HG03342 (cell line): ENCODE results near the gene ASMT.
"Not testable (repeated sequence)": the region's sequence is repeated elsewhere in the genome, so short reads cannot be mapped to it uniquely, and the experiment has no call there.

Experiments
- ATAC-seq: cut with Tn5 transposase; IDR thresholded peaks from one replicate; pipeline ENCODE4 v1.9.1; 2021; ENCODE audit warnings: mild to moderate bottlenecking, moderate library complexity; ENCODE audit not compliant: unreplicated experiment

The ASMT gene

GRCh38 chrX:1597345-1598020 is 17.4 kb upstream of the ASMT start:
- no peak for ATAC-seq

GRCh38 chrX:1598021-1598875 is 16.6 kb upstream of the ASMT start:
- no peak for ATAC-seq

- ATAC-seq: no peak
These were observed 15.7 kb upstream of the ASMT start for GRCh38 chrX:1598876-1599790.

- ATAC-seq: no peak
These were observed 15.0 kb upstream of the ASMT start for GRCh38 chrX:1599791-1600405.

DNA sequence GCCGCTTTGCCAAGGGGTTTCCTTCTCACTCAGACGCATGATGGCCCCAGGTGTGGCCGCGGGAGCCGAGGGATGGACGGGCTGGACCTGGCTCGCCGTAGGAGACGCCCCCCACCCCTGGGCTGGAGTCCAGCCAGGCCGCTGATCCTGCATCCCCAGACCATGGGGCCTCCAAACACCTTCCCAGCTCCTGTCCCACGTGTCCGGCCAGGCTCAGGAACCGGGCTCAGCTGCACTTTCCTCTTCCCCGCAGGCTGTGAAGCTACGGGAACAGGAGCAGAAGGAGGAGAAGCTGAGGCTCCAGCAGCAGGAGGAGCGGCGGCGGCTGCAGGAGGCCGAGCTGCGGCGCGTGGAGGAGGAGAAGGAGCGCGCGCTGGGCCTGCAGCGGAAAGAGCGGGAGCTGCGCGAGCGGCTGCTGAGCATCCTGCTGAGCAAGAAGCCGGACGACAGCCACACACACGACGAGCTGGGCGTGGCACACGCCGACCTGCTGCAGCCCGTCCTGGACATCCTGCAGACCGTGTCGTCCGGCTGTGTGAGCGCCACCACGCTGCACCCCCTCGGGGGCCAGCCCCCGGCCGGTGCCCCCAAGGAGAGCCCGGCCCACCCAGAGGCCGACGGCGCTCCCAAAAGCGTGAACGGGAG is 14.3 kb upstream of the ASMT start:
- ATAC-seq: no peak

GRCh38 chrX:1601051-1601767 is 13.7 kb upstream of the ASMT start:
- no peak for ATAC-seq

- no peak for ATAC-seq
These were observed 13.1 kb upstream of the ASMT start for GRCh38 chrX:1601768-1602085.

- no peak for ATAC-seq
These were observed 12.6 kb upstream of the ASMT start for GRCh38 chrX:1602299-1602698.

DNA sequence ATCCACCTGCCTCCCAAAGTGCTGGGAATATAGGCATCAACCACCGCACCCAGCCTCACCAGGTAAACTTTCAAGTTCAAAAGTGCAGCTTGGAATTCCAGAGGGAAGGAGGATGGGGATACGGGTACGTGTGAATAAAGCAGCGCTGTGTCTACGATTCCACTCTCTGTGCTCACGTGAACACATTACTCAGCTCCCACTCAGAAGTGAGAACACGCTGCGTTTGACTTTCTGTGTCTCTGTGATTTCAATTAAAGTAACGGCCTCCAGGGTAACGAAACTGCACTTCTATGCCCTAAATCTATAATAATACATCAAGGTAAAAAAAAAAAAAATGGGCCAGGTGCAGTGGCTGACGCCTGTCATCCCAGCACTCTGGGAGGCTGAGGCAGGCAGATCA is 8.4 kb upstream of the ASMT start:
- ATAC-seq: no peak

DNA sequence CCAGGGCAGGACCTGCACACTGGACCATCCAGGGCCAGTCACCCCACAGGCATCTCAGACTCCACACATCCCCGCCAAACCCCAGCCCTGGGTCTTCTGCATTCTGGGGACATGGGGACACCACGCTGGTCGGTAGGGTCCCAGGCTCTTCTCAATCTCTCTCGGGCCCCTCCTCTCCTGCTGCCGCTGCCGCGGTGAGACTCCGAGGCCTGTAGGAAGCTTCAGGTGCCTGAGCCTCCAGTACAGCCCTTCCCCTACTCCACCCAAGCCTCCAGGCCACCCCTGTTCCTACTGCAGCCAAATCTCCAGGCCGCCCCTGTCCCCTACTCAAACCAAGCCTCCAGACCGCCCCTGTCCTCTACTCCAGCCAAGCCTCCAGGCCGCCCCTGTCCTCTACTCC is 5.5 kb upstream of the ASMT start:
- ATAC-seq: no peak

DNA sequence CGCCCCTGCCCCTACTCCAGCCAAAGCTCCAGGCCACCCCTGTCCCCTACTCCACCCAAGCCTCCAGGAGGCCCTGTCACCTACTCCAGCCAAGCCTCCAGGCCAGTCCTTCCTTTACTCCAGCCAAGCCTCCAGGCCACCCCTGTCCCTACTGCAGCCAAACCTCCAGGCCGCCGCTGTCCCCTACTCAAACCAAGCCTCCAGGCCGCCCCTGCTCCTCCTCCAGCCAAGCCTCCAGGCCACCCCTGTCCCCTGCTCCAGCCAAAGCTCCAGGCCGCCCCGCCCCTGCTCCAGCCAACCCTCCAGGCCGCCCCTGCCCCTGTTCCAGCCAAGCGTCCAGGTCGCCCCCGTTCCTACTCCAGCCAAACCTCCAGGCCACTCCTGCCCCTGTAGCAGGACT is 5.1 kb upstream of the ASMT start:
- no peak for ATAC-seq

DNA sequence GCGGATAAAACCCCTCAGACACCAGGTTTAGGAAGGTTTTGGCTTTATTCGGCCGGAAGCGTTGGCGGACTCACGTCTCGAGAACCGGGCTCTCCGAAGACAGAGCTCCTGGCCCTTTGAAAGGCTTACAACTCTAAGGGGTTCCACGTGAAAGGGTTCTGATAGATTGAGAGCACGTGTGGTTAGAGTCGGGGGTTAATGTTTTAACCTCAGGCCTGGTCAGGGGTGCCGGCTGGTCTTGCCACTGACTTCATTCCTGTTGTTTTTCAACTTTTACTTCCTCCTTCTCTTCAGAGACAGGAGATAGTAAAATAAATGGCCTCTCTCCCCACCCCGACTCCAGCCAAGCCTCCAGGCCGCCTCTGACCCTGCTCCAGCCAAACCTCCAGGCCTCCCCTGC is 4.7 kb upstream of the ASMT start:
- no peak for ATAC-seq

DNA sequence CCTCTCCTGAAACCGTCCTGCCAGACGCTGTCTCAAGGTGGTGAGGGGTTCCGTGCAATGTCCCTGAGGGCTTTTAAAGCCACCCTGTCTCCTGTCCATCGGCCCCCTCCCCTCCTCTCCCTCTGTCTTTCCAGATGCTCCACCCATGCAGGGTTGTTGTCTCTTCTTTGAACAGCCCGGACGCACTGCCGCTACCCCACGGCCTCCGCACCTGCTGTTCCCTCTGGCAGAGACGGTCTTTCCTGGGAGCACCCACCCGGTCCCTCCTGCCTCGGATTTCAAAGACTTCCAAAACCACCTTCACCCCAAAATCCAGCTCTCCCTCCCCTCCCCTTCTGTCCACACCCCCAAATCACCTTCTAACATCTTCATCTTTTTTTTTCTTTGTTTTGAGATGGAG is 4.1 kb upstream of the ASMT start:
- ATAC-seq: no peak

DNA sequence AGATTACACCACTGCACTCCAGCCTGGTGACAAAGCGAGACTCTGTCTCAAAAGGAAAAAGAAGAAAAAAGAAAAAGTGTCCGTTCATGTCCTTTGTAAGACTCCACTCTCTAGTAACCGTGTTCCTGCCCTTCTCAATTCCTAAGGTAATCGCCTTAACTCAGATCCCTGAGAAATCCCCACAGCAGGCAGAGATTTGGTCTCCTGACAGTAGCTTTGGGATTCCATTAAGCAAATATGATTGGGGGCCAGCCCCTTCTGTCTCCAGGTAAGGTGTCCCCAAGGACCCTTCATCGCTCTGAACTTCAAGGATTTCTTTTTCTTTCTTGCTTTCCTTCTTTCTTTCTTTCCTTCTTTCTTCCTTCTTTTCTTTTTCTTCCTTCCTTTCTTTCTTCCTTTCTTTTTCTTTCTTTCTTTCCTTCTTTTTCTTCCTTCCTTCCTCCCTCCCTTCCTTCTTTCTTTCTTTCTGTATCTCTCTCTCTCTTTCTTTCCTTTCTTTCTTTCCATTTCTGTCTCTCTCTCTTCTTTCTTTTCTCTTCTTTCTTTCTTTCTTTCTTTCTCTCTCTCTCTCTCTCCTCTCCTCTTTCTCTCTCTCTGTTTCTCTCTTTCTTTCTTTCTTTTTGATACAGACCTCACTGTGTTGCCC is 2.1 kb upstream of the ASMT start:
- no peak for ATAC-seq

- ATAC-seq: no peak
These were observed 3.8 kb downstream of the ASMT start for GRCh38 chrX:1618689-1619088.

- no peak for ATAC-seq
These were observed 8.8 kb downstream of the ASMT start for GRCh38 chrX:1623691-1624090.

- not testable (repeated sequence) for ATAC-seq
These were observed 9.4 kb downstream of the ASMT start for GRCh38 chrX:1624158-1624860.

DNA sequence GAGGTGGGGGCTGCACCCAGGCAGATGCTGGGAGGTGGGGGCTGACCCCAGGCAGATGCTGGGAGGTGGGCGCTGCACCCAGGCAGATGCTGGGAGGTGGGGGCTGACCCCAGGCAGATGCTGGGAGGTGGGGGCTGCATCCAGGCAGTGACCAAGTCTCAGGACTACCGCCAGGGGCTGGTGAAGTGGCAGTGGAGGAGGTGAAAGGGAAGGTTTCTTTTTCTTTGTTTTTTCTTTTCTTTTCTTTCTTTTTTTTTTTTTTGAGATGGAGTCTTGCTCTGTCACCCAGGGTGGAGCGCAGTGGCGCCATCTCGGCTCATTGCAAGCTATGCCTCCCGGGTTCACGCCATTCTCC is 10.0 kb downstream of the ASMT start:
- not testable (repeated sequence) for ATAC-seq

GRCh38 chrX:1629244-1629643 is 14.4 kb downstream of the ASMT start:
- no peak for ATAC-seq
